ENCODE data around the gene RPL38. TPM values are rescaled to one million over a fixed set of nuclear protein-coding genes. Genes with fewer than 3 reads are reported as not detected.
A peak's percentile ranks its signal among the peaks of the same experiment; 100 is the strongest.

Gene RPL38
- total RNA-seq, 6 experiments from 2014 or later, result 161 to 313 (median 282) TPM

DNA sequence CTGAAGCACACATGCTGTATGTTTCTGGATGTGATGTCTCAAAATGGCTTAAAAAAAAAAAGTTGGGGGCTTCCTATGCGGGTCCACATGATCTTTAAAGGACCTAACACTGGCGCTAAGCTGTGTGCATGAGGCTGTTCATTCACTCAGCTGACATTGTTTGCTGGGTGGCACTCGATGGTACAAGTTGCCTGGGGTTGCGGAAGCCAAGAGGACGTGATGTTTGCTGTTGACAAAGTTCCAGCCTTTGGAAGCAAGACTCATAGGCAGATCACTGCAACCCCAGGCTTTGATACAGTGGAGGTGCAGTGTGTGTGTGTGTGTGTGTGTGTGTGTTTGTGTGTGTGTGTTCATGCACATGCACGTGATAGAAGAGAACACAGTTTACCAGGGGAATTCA, 41.1 kb downstream of the RPL38 start:
- H3K4me1 ChIP-seq, result no peaks in the 10 kb centered on the region
- no peaks in the 10 kb centered on the region for H3K9me3 ChIP-seq
- H3K4me3 ChIP-seq, result no peak overlapping the region
- no peak overlapping the region for H3K27ac ChIP-seq
- TF ChIP-seq CTCF (IDR thresholded peaks at IDR 0.05) (no peak), POLR2A (IDR thresholded peaks at IDR 0.05) (no peak)
- DNase-seq, result no peak
- ATAC-seq, result no peak
- WGBS (ENCODE audit: insufficient coverage, low coverage, low lambda C conversion rate, missing lambda C conversion rate), result 53% methylated on average over 2 of the region's 6 CpGs
- intact Hi-C loops (cut with DNase I), result no loop called here
- no peaks in the 10 kb centered on the region for H3K27me3 ChIP-seq
- no peaks in the 10 kb centered on the region for H3K36me3 ChIP-seq

GRCh38 chr17:74245145-74245831, 41.8 kb downstream of the RPL38 start:
- 42% methylated on average over 9 of the region's 21 CpGs for WGBS (ENCODE audit: insufficient coverage, low coverage, low lambda C conversion rate, missing lambda C conversion rate)
- no peaks in the 10 kb centered on the region for H3K9me3 ChIP-seq
- ATAC-seq (no peak), DNase-seq (peak in 1 of 3 donors; percentile 45)
- H3K4me1 ChIP-seq, result no peaks in the 10 kb centered on the region
- no peaks in the 10 kb centered on the region for H3K36me3 ChIP-seq
- H3K27me3 ChIP-seq, result no peaks in the 10 kb centered on the region
- intact Hi-C loops (cut with DNase I), result no loop called here
- H3K4me3 ChIP-seq, result no peak overlapping the region
- H3K27ac ChIP-seq, result no peak overlapping the region
- TF ChIP-seq POLR2A (IDR thresholded peaks at IDR 0.05) (no peak), CTCF (IDR thresholded peaks at IDR 0.05) (no peak)

DNA sequence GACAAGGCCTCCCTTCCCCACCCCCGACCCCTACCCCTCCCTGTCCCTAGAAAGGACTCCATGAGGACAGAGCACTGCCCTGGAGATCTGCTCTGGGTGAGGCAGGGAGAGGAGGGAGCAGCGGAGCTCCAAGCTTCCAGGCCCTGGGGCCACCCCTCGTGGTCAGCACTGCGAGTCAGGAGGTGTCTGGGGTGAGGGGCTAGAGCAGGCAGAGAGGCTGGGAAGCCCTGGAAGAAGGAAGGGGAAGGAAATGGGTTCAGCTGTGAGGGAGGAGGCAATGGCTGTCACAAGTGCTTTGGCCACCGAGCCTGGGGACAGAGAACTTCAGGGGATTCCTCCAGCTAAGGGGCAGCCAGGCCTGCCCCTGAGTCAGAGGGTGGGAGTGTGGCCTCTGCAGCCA, 42.4 kb downstream of the RPL38 start:
- ATAC-seq (peak in 3 of 4 donors; percentile 20 to 29 (median 26)), DNase-seq (peak in 1 of 3 donors; percentile 53)
- H3K4me3 ChIP-seq, result no peak overlapping the region
- no peaks in the 10 kb centered on the region for H3K36me3 ChIP-seq
- H3K4me1 ChIP-seq, result no peaks in the 10 kb centered on the region
- no peaks in the 10 kb centered on the region for H3K27me3 ChIP-seq
- no peak overlapping the region for H3K27ac ChIP-seq
- TF ChIP-seq POLR2A (IDR thresholded peaks at IDR 0.05) (no peak), CTCF (IDR thresholded peaks at IDR 0.05) (no peak)
- intact Hi-C loops (cut with DNase I), result no loop called here
- no CpG with 5 or more reads among the region's 5 CpGs for WGBS (ENCODE audit: insufficient coverage, low coverage, low lambda C conversion rate, missing lambda C conversion rate)
- no peaks in the 10 kb centered on the region for H3K9me3 ChIP-seq

DNA sequence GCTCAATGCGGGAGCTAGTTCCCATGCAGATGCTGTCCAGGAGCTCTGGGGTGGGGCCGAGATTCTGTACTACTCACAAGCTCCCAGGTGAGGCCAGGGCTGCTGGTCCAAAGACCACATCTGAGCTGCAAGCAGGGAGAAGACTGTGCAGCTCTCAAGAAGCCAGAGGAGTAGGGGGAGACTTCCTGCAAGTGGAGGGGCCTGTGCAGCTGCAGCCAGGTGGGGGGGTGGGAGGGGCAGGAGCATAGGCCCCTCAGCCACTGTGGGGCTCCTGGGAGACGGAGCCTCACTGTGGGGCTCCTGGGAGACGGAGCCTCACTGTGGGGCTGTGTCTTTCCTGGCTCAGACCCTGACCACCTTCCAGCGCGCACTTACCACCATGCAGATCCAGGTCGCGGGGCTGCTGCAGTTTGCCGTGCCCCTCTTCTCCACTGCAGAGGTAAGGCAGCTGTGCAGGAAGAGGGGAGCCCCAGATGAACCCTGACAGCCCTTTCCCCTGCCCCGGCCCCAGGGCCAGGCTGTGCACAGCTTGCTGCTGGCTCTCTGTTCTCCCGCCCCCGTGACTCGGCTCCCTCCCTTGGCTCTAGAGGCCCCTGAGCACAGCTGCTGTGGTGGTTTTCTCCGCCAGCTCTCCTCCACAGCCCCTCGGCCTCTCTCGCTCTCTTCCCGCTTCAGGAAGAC, 46.3 kb downstream of the RPL38 start:
- no peak for ATAC-seq
- no peaks in the 10 kb centered on the region for H3K36me3 ChIP-seq
- intact Hi-C loops (cut with DNase I), result no loop called here
- no peaks in the 10 kb centered on the region for H3K4me1 ChIP-seq
- WGBS (ENCODE audit: insufficient coverage, low coverage, low lambda C conversion rate, missing lambda C conversion rate), result 80% methylated on average over 1 of the region's 17 CpGs
- H3K27me3 ChIP-seq, result no peaks in the 10 kb centered on the region
- no peaks in the 10 kb centered on the region for H3K9me3 ChIP-seq
- TF ChIP-seq CTCF (IDR thresholded peaks at IDR 0.05), result no peak
- no peak for TF ChIP-seq POLR2A (IDR thresholded peaks at IDR 0.05)
- DNase-seq, result peak in 1 of 3 donors; percentile 21
- H3K4me3 ChIP-seq, result no peak overlapping the region
- no peak overlapping the region for H3K27ac ChIP-seq

Measured in right lobe of liver (tissue), 6 donors.